HFFc6 (cell line): ENCODE data around the gene MYOM3. TPM values are rescaled to one million over a fixed set of nuclear protein-coding genes. Genes with fewer than 3 reads are reported as not detected.
A peak's percentile ranks its signal among the peaks of the same experiment; 100 is the strongest.

Source experiments
- DNase-seq: peaks from one replicate; pipeline ENCODE4 v3.0.0-alpha.2; 2018
- H3K27ac Mint-ChIP-seq: 2 replicates; pipeline ENCODE4 v1.8.0; 2020; ENCODE audit warnings: mild to moderate bottlenecking, mixed read lengths
- H3K27me3 Mint-ChIP-seq: 2 replicates; pipeline ENCODE4 v1.8.0; 2021; ENCODE audit warnings: mild to moderate bottlenecking, moderate library complexity, mixed read lengths; ENCODE audit not compliant: insufficient read depth
- H3K36me3 Mint-ChIP-seq: 2 replicates; pipeline ENCODE4 v1.8.0; 2021; ENCODE audit warnings: low read depth, mixed read lengths
- H3K4me1 Mint-ChIP-seq: 2 replicates; pipeline ENCODE4 v1.8.0; 2020; ENCODE audit warnings: low read depth, mixed read lengths
- H3K4me3 Mint-ChIP-seq: 2 replicates; pipeline ENCODE4 v1.8.0; 2020; ENCODE audit warnings: mild to moderate bottlenecking, moderate library complexity, mixed read lengths
- H3K9me3 Mint-ChIP-seq: 2 replicates; pipeline ENCODE4 v1.8.0; 2020; ENCODE audit warnings: mild to moderate bottlenecking, mixed read lengths
- total RNA-seq, 6 experiments: library from RNA; stranded (reverse); fragmentation: NEBNext Ultra II Directional; extraction: Animal tissue kit (Norgen Biotek cat#: 25700); gene quantifications; 2 replicates in 1 of 6; 3 replicates in 5 of 6; pipeline ENCODE4 v1.2.3, GENCODE V29; 2021
- TF ChIP-seq, protein P1 (sequence below): fragments of 200-600 bp; sonication (generic); IDR thresholded peaks from 2 replicates; pipeline ENCODE4 v1.5.0; 2021; ENCODE audit warnings: antibody characterized with exemption, mild to moderate bottlenecking

The MYOM3 gene
- total RNA-seq, 6 experiments from 2014 or later: 0.03 to 0.05 (median 0.05) TPM; not detected in 3

DNA sequence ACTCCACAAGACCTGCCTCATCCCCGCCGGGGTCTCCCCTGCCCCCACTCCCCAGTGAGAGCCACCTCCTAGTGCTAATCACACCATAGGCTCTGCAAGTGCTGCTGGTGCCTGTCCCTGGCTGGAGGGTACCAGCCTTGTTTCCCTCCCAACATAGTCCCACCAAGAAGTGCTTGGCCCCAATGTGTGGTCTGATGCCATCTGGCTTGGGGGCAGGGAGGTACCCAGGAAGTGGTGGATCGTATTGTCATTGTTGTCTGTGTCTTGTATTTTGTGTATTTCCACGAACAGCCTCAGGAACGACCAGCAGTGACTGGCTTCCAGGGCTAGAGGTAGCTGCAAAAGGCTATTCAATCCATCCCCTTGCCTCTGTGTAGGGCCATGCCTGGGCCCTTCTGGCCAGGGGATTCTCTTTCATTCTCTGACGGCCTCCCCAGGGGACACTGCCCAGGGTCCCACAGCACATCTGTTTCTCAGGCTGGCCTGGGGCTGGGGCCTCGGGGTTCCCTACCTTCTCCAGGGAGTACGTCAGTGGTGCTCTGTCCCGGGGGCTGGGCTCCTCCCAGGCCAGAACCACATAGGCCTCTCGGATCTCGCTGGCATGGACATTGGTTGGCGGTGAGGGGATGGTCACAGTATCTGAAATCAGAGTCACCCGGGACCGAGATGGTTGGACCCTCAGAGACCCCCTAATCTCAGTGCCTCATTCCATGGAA lies 22.8 kb downstream of the MYOM3 start:
- no peaks in the 10 kb centered on the region for H3K9me3 Mint-ChIP-seq
- no peaks in the 10 kb centered on the region for H3K36me3 Mint-ChIP-seq
- no peak for DNase-seq
- peaks cover 7% of the 10 kb centered on the region; the same call in 1 of the 2 replicates for H3K4me1 Mint-ChIP-seq
- H3K27ac Mint-ChIP-seq: no peak overlapping the region
- no peak overlapping the region for H3K4me3 Mint-ChIP-seq
- H3K27me3 Mint-ChIP-seq: peaks cover 42% of the 10 kb centered on the region
- TF ChIP-seq, protein P1, sequence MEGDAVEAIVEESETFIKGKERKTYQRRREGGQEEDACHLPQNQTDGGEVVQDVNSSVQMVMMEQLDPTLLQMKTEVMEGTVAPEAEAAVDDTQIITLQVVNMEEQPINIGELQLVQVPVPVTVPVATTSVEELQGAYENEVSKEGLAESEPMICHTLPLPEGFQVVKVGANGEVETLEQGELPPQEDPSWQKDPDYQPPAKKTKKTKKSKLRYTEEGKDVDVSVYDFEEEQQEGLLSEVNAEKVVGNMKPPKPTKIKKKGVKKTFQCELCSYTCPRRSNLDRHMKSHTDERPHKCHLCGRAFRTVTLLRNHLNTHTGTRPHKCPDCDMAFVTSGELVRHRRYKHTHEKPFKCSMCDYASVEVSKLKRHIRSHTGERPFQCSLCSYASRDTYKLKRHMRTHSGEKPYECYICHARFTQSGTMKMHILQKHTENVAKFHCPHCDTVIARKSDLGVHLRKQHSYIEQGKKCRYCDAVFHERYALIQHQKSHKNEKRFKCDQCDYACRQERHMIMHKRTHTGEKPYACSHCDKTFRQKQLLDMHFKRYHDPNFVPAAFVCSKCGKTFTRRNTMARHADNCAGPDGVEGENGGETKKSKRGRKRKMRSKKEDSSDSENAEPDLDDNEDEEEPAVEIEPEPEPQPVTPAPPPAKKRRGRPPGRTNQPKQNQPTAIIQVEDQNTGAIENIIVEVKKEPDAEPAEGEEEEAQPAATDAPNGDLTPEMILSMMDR: no peak

DNA sequence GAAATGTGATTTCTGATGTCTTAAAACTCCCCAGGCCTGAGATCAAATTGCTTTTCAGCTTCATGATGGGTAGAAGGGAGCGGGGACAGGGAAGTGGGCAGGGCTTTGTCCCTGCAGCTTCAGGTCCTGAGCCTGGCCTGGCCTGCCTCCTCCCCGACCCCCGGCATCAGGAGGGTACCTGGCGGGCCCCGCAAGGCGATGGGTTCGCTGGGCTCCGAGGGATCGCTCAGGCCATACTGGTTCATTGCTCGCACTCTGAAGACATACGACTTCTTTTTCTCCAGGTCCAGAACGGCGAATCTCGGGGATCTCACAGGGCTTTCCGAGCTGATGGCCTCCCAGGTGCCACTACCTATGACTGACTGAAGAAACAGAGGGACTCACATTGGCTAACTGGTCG lies 25.5 kb downstream of the MYOM3 start:
- no peak overlapping the region for H3K4me3 Mint-ChIP-seq
- no peak overlapping the region for H3K27ac Mint-ChIP-seq
- no peaks in the 10 kb centered on the region for H3K36me3 Mint-ChIP-seq
- peaks cover 7% of the 10 kb centered on the region; the same call in 1 of the 2 replicates for H3K4me1 Mint-ChIP-seq
- no peak for DNase-seq
- peaks cover 58% of the 10 kb centered on the region for H3K27me3 Mint-ChIP-seq
- H3K9me3 Mint-ChIP-seq: no peaks in the 10 kb centered on the region
- TF ChIP-seq, protein P1: no peak

DNA sequence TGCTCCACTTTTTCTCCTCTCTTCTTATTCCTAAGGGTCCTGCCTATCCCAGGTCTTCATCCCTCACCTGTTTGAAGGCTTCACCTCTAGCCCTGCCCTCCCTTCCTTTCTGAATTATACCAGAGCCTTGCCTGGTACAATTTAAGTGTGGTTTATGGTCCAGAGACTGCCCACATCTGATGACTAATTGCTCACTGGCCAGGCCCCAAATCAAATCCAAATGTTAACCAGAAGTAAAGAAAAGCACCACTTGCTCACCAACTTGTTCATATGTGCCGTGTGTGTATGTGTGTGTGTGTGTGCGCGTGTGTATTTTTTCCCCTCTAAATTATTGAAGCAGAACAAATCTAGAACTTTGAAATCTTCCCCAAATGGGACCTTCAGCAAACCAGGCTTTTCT lies 26.4 kb downstream of the MYOM3 start:
- Mint-ChIP-seq H3K27ac (no peak overlapping the region), H3K4me1 (peaks cover 7% of the 10 kb centered on the region; the same call in 1 of the 2 replicates), H3K4me3 (no peak overlapping the region), H3K9me3 (no peaks in the 10 kb centered on the region), H3K36me3 (no peaks in the 10 kb centered on the region), H3K27me3 (peaks cover 60% of the 10 kb centered on the region)
- DNase-seq: peak; percentile 43
- TF ChIP-seq, protein P1: no peak

DNA sequence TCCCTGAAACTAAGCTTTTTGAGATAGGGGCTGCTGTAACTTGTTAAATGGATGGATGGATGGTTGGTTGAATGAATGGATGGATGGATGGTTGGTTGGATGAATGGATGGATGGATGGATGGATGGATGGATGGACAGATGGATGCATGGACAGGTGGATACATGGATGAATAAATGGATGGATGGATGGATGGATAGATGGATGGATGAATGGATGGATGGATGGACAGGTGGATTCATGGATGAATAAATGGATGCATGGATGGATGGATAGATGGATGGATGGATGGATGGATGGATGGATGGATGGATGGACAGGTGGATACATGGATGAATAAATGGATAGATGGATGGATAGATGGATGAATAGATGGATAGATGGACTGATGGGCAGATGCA lies 26.9 kb downstream of the MYOM3 start:
- no peak for DNase-seq
- no peak overlapping the region for H3K27ac Mint-ChIP-seq
- H3K4me3 Mint-ChIP-seq: no peak overlapping the region
- no peaks in the 10 kb centered on the region for H3K9me3 Mint-ChIP-seq
- H3K4me1 Mint-ChIP-seq: peaks cover 7% of the 10 kb centered on the region; the same call in 1 of the 2 replicates
- TF ChIP-seq, protein P1: no peak
- H3K36me3 Mint-ChIP-seq: no peaks in the 10 kb centered on the region
- peaks cover 58% of the 10 kb centered on the region for H3K27me3 Mint-ChIP-seq

DNA sequence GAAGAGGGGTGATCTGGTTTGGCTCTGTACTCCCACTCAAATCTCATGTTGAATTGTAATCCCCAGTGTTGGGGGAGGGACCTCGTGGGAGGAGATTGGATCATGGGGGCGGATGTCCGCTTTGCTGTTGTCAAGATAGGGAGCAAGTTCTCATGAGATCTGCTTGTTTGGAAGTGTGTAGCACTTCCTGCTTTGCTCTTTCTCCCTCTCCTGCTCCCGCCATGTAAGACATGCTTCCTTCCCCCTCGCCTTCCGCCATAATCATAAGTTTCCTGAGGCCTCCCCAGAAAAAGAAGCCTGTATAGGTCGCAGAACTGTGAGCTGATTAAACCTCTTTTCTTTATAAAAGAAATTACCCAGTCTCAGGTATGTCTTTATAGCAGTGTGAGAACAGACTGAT lies 27.9 kb downstream of the MYOM3 start:
- H3K9me3 Mint-ChIP-seq: no peaks in the 10 kb centered on the region
- DNase-seq: no peak
- no peak overlapping the region for H3K4me3 Mint-ChIP-seq
- H3K4me1 Mint-ChIP-seq: peaks cover 7% of the 10 kb centered on the region; the same call in 1 of the 2 replicates
- H3K27me3 Mint-ChIP-seq: peaks cover 55% of the 10 kb centered on the region
- TF ChIP-seq, protein P1: no peak
- H3K36me3 Mint-ChIP-seq: no peaks in the 10 kb centered on the region
- H3K27ac Mint-ChIP-seq: no peak overlapping the region
